Sigmoid colon (tissue), 7 donors: ENCODE measurements around the gene TBC1D2B. TPM values are rescaled to one million over a fixed set of nuclear protein-coding genes. Genes with fewer than 3 reads are reported as not detected.

Experiments
- DNase-seq: peaks from one replicate; pipeline ENCODE4 v3.0.0-alpha.2; 2019
- H3K27ac ChIP-seq, 4 donors: fragments of 200-600 bp; sonication (generic); one replicate each; pipeline ENCODE4 v1.5.1; 2016 to 2019; ENCODE audit warnings: mild to moderate bottlenecking in 1 of 4
- H3K27me3 ChIP-seq, 3 donors: fragments of 200-600 bp; sonication (generic); one replicate each; pipeline ENCODE4 v1.5.1; 2019; ENCODE audit warnings: mild to moderate bottlenecking in 1 of 3
- H3K36me3 ChIP-seq, 4 donors: fragments of 200-600 bp; sonication (generic); one replicate each; pipeline ENCODE4 v1.5.1; 2016 to 2019
- H3K4me1 ChIP-seq, 4 donors: fragments of 200-600 bp; sonication (generic); one replicate each; pipeline ENCODE4 v1.5.1; 2017 to 2019
- H3K4me3 ChIP-seq, 4 donors: fragments of 200-600 bp; sonication (generic); one replicate each; pipeline ENCODE4 v1.5.1; 2017 to 2019; ENCODE audit warnings: mild to moderate bottlenecking in 2 of 4, moderate library complexity in 1 of 4
- H3K9me3 ChIP-seq, 4 donors: fragments of 200-600 bp in 3 of 4; sonication (generic) in 3 of 4; one replicate each; pipeline versions ENCODE4 v1.5.1 to v1.6.1; 2013 to 2019
- EP300 ChIP-seq, 4 donors: sonication (generic); formaldehyde crosslinking; IDR thresholded peaks; one replicate each; pipeline ENCODE4 v1.6.1; 2017; ENCODE audit warnings: antibody characterized with exemption in 4 of 4
- POLR2A ChIP-seq, 2 donors: fragments of 450-650 bp; IDR thresholded peaks; one replicate each; pipeline ENCODE4 v1.6.1; 2016; ENCODE audit warnings: antibody characterized with exemption in 2 of 2, mild to moderate bottlenecking in 2 of 2, moderate library complexity in 2 of 2
- POLR2AphosphoS5 ChIP-seq, 4 donors: sonication (generic); formaldehyde crosslinking; IDR thresholded peaks; one replicate each; pipeline ENCODE4 v1.6.1; 2017; ENCODE audit warnings: antibody characterized with exemption in 4 of 4
- WGBS, 2 donors: extraction: QIAGEN DNeasy Blood & Tissue Kit; methylation state at CpG; one replicate each; pipeline ENCODE4 v1.1.7; 2013; 5-methylcytosine and 5-hydroxymethylcytosine counted together
- intact Hi-C: fragments of 100-400 bp; cut with DNase I; formaldehyde crosslinking; loops from one replicate; pipeline ENCODE4 v1.15.1; 2023
- polyA plus RNA-seq, 3 donors: library from polyadenylated mRNA; stranded (reverse); fragments of 200-250 nt; gene quantifications; one replicate each; pipeline ENCODE4 v1.2.3, GENCODE V29; 2013
- total RNA-seq, 4 donors: library from RNA; depleted of rRNA; stranded (reverse); fragments of >200 nt; gene quantifications; one replicate each; pipeline ENCODE4 v1.1.0, GENCODE V29; 2016
- TF ChIP-seq, protein P1 (sequence below), 4 experiments: fragments of 450-650 bp in 3 of 4; fragments of 200-600 bp in 1 of 4; IDR thresholded peaks; one replicate each; pipeline ENCODE4 v1.5.1; 2016 to 2019; ENCODE audit warnings: antibody characterized with exemption in 4 of 4, mild to moderate bottlenecking in 3 of 4, moderate library complexity in 2 of 4
- donor health status: healthy with polysubstance abuse.
- donor health status: Bipolar disorder and iron deficiency.
- donor health status: healthy.

Gene TBC1D2B
- total and polyA plus RNA-seq, 7 donors = 7.6 to 47.1 (median 29.9) TPM

DNA sequence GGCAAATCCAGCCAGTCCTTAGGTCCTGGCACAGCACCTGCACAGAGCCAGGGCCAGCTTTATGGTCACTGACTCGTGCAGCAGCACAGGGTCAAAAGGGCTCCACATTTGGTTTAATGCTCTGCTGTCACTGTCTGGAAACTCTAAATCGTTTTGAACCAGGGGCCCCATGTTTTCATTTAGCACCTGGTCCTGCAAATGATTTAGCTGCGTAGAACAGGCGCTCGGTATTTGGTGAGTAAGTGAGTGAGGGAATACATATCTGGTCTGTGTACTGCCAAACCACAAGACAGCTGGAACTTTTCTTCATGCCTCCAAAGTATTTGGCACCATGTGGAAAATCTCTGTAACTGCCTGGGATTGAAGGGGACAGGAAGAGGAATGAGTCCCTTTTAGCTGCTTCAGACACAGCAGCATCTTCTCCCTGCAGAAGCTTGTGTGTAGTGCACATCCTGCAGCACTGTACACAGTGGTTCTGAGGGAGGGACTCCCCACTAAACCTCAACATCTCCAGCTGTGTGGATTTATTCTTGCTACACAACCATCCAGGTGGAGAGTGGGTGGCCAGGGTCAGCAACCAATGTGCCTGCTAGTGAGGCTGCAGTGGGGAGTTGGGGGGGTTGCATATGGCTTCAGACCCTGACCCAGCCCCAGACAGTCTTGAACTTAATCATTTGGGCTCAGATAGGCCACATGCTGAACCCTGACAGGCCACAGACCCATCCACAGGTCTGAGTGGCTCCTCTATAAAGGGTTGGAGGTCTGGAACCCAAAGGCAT, 15.9 kb upstream of the TBC1D2B start:
- H3K36me3 ChIP-seq = no peaks in the 10 kb centered on the region
- peaks cover 0 to 30% (median 17%) of the 10 kb centered on the region in 4 donors for H3K4me1 ChIP-seq
- H3K9me3 ChIP-seq = no peaks in the 10 kb centered on the region
- peak; percentile 74 for DNase-seq
- 59 to 62% methylated on average over 5 of the region's 5 CpGs for WGBS, 2 donors
- intact Hi-C loops = no loop called here
- H3K27ac ChIP-seq = peak overlapping the region; percentile 12 to 67 (median 52)
- no peaks in the 10 kb centered on the region for H3K27me3 ChIP-seq
- TF ChIP-seq POLR2AphosphoS5 (IDR thresholded peaks at IDR 0.05) (peak; percentile 45 to 88 (median 80)), EP300 (IDR thresholded peaks at IDR 0.05) (peak in 1 of 4 donors; percentile 51), POLR2A (IDR thresholded peaks at IDR 0.05) (no peak)
- H3K4me3 ChIP-seq = no peak overlapping the region

DNA sequence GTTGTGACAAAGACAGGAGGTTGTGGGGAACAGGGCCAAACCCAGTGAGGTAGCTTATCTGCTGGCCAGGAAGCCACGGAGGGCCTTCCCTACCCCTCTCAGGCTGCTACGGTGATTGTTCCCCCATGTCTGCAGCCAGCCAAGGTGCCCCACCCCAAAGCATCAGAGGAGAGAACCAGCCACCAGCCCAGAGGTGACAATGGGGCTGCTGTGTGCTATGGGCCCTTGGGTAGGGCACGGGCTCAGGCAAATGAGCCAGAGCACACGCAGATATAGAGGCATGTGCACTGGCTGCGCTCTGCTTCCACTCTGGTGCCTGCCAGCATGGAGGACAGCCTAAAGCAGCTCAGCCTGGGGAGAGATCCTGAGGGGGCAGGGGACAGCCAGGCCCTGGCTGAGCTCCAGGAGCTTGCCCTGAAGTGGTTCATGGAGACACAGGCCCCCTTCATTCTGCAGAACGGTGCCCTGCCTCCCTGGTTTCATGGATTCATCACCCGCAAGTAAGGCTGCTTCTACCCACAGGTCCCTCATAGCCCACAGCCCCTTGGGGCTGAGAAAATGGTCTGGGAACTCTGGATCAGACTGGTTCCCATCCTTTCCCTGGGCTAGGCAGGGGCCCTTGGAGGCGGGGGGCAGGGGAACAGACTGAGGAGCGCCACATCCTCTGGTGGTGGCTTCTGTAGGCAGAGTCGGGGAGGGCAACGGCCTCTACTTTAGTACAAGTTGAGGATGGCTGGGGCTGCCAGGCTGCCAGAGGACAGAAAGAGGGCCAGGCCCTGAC, 14.9 kb upstream of the TBC1D2B start, which contains the start of gene SH2D7:
Gene SH2D7 (plus strand): TSS at position 301 of the 781 bp plus-strand sequence. CDS start 24 bp downstream, at position 325.
- Histone ChIP-seq H3K4me3 (no peak within 1 kb of the TSS), H3K4me1 (peaks cover 0 to 30% (median 19%) of the 10 kb centered on the region in 4 donors), H3K27me3 (no peaks in the 10 kb centered on the region), H3K36me3 (no peaks in the 10 kb centered on the region), H3K9me3 (no peaks in the 10 kb centered on the region), H3K27ac (peak within 1 kb of the TSS; percentile 12 to 67 (median 52))
- 67 to 75% methylated on average over 11 of the region's 11 CpGs for WGBS, 2 donors
- peak; percentile 64 for DNase-seq
- intact Hi-C loops = no loop called here
- TF ChIP-seq POLR2AphosphoS5 (IDR thresholded peaks at IDR 0.05) = no peak
- no peak for TF ChIP-seq POLR2A (IDR thresholded peaks at IDR 0.05)
- TF ChIP-seq, protein P1, sequence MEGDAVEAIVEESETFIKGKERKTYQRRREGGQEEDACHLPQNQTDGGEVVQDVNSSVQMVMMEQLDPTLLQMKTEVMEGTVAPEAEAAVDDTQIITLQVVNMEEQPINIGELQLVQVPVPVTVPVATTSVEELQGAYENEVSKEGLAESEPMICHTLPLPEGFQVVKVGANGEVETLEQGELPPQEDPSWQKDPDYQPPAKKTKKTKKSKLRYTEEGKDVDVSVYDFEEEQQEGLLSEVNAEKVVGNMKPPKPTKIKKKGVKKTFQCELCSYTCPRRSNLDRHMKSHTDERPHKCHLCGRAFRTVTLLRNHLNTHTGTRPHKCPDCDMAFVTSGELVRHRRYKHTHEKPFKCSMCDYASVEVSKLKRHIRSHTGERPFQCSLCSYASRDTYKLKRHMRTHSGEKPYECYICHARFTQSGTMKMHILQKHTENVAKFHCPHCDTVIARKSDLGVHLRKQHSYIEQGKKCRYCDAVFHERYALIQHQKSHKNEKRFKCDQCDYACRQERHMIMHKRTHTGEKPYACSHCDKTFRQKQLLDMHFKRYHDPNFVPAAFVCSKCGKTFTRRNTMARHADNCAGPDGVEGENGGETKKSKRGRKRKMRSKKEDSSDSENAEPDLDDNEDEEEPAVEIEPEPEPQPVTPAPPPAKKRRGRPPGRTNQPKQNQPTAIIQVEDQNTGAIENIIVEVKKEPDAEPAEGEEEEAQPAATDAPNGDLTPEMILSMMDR (IDR thresholded peaks at IDR 0.05) = no peak
- no peak for TF ChIP-seq EP300 (IDR thresholded peaks at IDR 0.05)

DNA sequence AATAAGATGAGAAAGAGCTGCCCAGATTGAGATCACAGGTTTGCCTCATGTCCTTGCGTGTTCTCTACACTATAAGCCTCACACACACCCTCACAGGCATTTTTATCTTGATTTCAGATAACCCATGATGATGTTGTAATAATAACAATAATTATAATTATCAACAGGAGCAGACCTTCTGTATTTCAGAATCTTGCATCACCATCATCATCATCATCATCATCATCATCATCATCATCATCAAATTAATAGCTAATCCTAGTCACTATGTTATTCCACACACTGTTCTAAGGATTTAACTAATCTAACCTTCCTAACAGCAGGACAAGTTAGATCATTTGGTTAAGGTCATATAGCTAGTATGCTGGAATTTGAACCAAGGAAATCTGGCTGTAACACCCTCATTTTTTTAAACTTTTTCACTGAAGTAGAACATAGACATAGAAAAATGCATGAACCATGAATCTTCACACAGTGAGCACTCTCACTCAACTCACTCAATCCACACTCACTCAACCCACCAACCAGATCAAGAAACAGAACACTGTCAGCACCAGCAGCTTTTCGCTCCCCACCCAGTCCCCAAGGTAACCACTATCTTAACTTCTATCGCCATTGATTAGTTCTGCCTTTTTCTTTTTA, 13.0 kb upstream of the TBC1D2B start:
- Histone ChIP-seq H3K36me3 (no peaks in the 10 kb centered on the region), H3K27me3 (no peaks in the 10 kb centered on the region), H3K4me1 (peaks cover 0 to 30% (median 19%) of the 10 kb centered on the region in 4 donors), H3K4me3 (no peak overlapping the region), H3K27ac (no peak overlapping the region), H3K9me3 (no peaks in the 10 kb centered on the region)
- DNase-seq = peak; percentile 8
- 96 to 98% methylated on average over 3 of the region's 3 CpGs for WGBS, 2 donors
- TF ChIP-seq POLR2AphosphoS5 (IDR thresholded peaks at IDR 0.05) (no peak), POLR2A (IDR thresholded peaks at IDR 0.05) (no peak), EP300 (IDR thresholded peaks at IDR 0.05) (no peak)
- TF ChIP-seq, protein P1 (IDR thresholded peaks at IDR 0.05) = no peak
- intact Hi-C loops = no loop called here

DNA sequence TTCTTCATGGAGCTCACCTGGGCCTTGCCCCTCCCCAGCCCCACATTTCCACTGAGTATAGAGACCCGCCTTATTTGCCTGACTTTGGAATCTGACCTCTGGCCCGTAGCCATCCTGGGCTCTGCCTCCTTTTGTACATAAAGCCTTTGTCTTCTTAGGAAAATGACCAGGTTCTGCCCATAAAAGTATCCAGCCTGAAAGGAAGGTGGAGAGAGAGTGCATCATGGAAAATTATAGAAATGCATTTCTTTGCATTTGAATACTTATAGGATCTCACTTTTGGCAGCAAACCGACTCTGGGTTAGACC, 11.2 kb upstream of the TBC1D2B start:
- Histone ChIP-seq H3K4me1 (peaks cover 0 to 21% (median 17%) of the 10 kb centered on the region in 4 donors), H3K27me3 (no peaks in the 10 kb centered on the region), H3K4me3 (no peak overlapping the region), H3K27ac (no peak overlapping the region), H3K36me3 (no peaks in the 10 kb centered on the region), H3K9me3 (no peaks in the 10 kb centered on the region)
- intact Hi-C loops = no loop called here
- 18 to 72% methylated on average over 3 of the region's 3 CpGs for WGBS, 2 donors
- DNase-seq = peak; percentile 30
- no peak for TF ChIP-seq EP300 (IDR thresholded peaks at IDR 0.05)
- no peak for TF ChIP-seq POLR2A (IDR thresholded peaks at IDR 0.05)
- TF ChIP-seq POLR2AphosphoS5 (IDR thresholded peaks at IDR 0.05) = no peak
- TF ChIP-seq, protein P1 (IDR thresholded peaks at IDR 0.05) = no peak
